ENCODE measurements around the gene QRICH2.
"Not testable (repeated sequence)": the region's sequence is repeated elsewhere in the genome, so short reads cannot be mapped to it uniquely, and the experiment has no call there.

The QRICH2 gene

GRCh38 chr17:76326306-76326705, 18.2 kb upstream of the QRICH2 start:
- DNase-seq (ENCODE audit: low spot score): no peak

DNA sequence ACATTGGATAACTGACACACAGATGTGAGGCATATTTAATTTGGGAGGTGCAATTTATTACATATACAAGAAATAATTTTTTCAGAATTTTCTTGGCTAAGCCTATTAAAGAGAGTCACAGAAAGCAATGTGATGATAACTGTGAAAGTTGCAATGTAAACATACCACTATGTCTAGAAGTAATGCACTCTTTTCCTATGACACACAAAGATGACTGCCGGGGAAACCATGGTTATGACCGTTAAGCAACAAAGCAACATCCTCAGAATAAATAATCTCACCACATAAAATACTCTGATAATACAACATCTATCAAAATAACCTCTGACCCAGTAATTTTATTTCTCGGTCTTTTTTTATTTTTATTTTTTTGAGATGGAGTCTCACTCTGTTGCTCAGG, 10.5 kb upstream of the QRICH2 start:
- DNase-seq (ENCODE audit: low spot score): no peak

- DNase-seq (ENCODE audit: low spot score): no peak
These were observed 9.5 kb upstream of the QRICH2 start for GRCh38 chr17:76317535-76317934.

DNA sequence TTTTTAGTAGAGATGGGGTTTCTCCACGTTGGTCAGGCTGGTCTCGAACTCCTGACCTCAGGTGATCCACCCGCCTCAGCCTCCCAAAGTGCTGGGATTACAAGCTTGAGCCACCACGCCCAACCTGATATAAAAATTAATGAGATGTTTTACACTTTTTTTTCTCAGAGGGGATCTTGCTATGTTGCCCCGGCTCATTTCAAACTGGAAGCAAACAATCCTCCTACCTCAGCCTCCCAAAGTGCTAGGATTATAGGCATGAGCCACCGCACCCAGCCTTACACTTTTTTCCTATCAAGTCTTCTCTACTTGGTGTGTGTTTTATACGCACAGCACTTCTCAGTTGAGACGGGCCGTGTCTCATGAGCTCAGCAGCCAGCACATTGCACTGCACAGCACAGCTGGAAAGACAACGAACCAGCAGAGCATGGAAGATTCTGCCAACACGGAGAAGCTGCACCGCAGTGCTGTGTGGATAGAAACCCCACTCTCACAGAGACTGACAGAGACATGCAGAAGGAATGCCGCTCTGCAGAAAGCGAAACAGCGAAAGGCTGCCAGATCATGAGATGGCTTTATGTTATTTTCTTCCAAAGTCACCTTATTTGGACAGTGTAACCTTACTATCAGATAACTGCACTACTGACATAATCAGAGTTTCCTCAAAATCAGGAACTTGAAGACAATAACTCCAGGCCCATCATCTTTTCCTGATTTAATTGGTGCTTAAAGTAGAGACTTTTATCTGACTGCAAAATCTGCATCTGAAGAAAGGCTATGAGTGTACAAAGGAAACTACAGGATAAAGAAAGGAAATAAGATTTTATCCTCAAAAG, 6.5 kb upstream of the QRICH2 start:
- peak; percentile 58 for DNase-seq (ENCODE audit: low spot score)

DNA sequence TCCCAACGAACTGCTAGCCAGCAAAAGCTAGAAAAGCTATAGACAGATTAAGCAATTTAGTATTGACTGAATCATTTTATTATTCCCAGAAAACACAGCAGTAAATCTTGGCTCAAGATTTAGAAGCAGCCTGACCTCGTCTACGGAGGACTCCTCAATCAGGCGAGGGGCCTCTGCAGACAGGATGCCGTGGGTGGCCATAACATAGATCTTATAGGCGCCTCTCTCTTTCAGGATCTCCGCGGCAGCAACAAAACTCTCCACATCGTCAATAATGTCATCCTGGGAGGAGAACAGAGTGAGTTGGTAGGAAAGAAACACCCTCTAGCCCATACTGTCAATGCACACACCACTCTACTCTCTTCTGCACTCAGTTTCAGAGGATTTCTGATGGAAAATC, 4.7 kb upstream of the QRICH2 start:
- no peak for DNase-seq (ENCODE audit: low spot score)

DNA sequence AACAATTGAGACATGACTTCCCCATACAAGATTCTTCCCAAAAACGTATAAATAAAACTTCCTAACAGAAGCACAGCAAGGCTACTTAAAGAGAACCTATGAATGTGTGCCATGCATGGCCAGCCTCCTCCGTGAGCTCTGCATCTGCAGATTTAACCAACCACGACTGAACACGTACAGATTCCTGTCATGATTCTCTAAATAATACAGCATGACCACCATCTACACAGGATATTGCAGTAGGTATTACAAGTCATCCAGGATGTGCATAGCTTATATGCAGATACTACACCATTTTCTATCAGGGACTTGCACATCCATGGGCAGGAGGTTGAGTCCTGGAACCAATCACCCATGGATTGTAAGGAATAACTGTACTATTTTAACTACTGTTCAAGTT, 1.4 kb upstream of the QRICH2 start:
- DNase-seq (ENCODE audit: low spot score): no peak

GRCh38 chr17:76307299-76307965, 644 bp downstream of the QRICH2 start:
- no peak for DNase-seq (ENCODE audit: low spot score)

GRCh38 chr17:76305135-76305454, 3.0 kb downstream of the QRICH2 start:
- not testable (repeated sequence) for DNase-seq (ENCODE audit: low spot score)

GRCh38 chr17:76304226-76305134, 3.6 kb downstream of the QRICH2 start:
- no peak for DNase-seq (ENCODE audit: low spot score)

- no peak for DNase-seq (ENCODE audit: low spot score)
These were observed 10.6 kb downstream of the QRICH2 start for GRCh38 chr17:76297436-76297835.

- DNase-seq (ENCODE audit: low spot score): no peak
These were observed 11.2 kb downstream of the QRICH2 start for GRCh38 chr17:76296889-76297288.

GRCh38 chr17:76296186-76296585, 11.9 kb downstream of the QRICH2 start:
- no peak for DNase-seq (ENCODE audit: low spot score)

GRCh38 chr17:76293106-76293505, 15.0 kb downstream of the QRICH2 start:
- no peak for DNase-seq (ENCODE audit: low spot score)

DNA sequence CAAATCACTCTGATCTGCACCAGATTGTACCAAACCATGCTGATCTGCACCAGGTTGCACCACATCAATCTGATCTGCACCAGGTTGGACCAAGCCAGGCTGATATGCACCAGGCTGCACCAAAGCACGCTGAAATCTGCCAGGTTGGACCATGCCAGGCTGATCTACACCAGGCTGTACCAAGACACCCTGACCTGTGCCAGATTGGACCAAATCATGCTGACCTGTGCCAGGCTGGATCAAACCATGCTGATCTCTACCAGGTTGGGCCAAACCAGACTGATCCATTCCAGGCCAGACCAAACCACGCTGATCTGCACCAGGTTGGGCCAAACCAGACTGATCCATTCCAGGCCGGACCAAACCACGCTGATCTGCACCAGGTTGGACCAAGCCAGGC, 15.5 kb downstream of the QRICH2 start:
- DNase-seq (ENCODE audit: low spot score): no peak

DNA sequence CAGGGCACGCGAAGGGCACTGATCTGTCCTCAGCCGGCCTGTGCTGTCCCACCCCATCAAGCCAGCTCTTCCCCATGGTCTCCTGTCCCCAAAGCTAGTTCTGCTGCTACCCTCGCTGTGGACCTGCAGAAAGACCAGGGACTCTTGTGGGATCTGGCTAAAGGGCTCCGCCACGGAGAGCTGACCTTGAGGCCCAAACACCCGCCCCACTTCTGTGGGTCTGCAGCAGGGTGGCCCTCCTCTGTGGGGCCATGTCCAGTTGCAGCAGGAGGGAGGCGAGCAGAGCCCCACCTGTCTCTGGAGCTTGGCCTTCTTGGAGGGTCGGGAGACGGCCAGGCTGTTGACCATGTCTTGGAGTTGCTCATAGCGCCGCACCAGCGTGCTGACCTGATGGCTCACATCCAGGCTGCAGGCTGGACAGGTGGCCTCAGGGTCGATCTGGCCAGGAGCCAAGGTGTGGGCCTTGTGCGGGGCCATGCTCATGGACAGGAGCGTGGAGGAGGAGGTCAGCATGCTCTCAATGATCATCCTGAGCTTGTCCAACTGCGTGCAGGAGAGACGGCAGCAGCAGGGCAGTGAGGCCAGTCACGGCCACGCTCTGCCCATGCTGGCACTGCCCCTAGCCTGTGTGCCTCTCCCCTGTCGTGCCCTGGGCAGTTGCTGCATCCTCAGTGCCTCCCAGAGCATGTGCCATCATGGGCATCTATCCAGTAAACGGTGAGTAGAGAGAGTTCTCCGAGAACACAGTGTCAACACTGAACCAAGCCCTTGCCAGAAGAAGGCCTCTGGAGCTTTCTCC, 26.3 kb downstream of the QRICH2 start:
- no peak for DNase-seq (ENCODE audit: low spot score)

GRCh38 chr17:76280650-76281049, 27.4 kb downstream of the QRICH2 start:
- DNase-seq (ENCODE audit: low spot score): no peak

DNA sequence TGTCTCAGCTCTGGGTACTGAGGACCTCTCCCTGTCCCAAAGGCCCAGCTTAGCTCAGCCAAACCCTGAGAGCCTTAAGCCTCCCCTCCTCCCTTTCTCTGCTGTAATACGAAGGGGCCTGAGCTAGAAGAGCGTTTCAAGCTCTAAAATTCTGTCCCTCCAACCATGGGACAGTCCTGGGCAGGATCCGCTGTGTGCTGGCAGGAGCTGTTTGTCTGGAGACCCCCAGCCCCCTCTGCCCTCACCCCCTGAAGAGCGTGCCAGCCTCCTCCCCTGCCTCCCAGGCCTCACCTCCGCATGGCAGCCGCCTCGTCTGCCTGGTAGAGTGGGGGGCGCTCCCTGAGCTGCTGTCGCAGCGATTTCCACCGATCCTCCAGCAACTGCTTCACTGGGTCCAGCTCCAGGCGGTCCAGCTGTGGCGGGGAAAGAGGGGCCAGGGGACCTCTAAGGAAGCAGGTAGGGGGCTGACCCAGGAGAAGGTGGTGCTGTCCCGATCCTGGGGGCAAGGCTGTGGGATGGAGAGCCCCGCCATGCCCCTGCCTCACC, 28.3 kb downstream of the QRICH2 start:
- no peak for DNase-seq (ENCODE audit: low spot score)

- DNase-seq (ENCODE audit: low spot score): peak; percentile 67
These were observed 28.9 kb downstream of the QRICH2 start for GRCh38 chr17:76278952-76279741.

- DNase-seq (ENCODE audit: low spot score): no peak
These were observed 29.7 kb downstream of the QRICH2 start for GRCh38 chr17:76278268-76278908.

Data from kidney capillary endothelial cell (primary cell).